Tibial nerve (tissue), 4 donors: Measurements from ENCODE around the gene ECD. TPM values are rescaled to one million over a fixed set of nuclear protein-coding genes. Genes with fewer than 3 reads are reported as not detected.

Experiments
- DNase-seq, 2 donors: peaks; one replicate each; pipeline ENCODE4 v3.0.0-alpha.2; 2019; ENCODE audit warnings: low spot score in 2 of 2
- H3K27ac ChIP-seq, 4 donors: fragments of 200-600 bp; sonication (generic) in 3 of 4; one replicate each; pipeline ENCODE4 v1.5.1; 2017 to 2019; ENCODE audit warnings: mild to moderate bottlenecking in 1 of 4
- H3K27me3 ChIP-seq, 2 donors: fragments of 200-600 bp; sonication (generic) in 1 of 2; one replicate each; pipeline versions ENCODE4 v1.5.1 to v1.6.0; 2017 to 2019
- H3K36me3 ChIP-seq, 3 donors: fragments of 200-600 bp; sonication (generic); one replicate each; pipeline ENCODE4 v1.5.1; 2018 to 2019
- H3K4me1 ChIP-seq, 4 donors: fragments of 200-600 bp; sonication (generic) in 3 of 4; one replicate each; pipeline ENCODE4 v1.5.1; 2017 to 2019
- H3K4me3 ChIP-seq, 4 donors: fragments of 200-600 bp; sonication (generic) in 3 of 4; one replicate each; pipeline ENCODE4 v1.5.1; 2017 to 2019; ENCODE audit warnings: mild to moderate bottlenecking in 1 of 4, moderate library complexity in 1 of 4
- H3K9me3 ChIP-seq, 4 donors: fragments of 200-600 bp; sonication (generic) in 3 of 4; one replicate each; pipeline ENCODE4 v1.5.1; 2017 to 2019
- EP300 ChIP-seq, 2 donors: sonication (generic); formaldehyde crosslinking; IDR thresholded peaks; one replicate each; pipeline ENCODE4 v1.6.1; 2017; ENCODE audit warnings: antibody characterized with exemption in 2 of 2, mild to moderate bottlenecking in 1 of 2
- POLR2A ChIP-seq, 2 donors: fragments of 450-650 bp; IDR thresholded peaks; one replicate each; pipeline ENCODE4 v1.6.1; 2017; ENCODE audit warnings: antibody characterized with exemption in 2 of 2, mild to moderate bottlenecking in 2 of 2, moderate library complexity in 2 of 2
- WGBS, 2 donors: methylation state at CpG; one replicate each; pipeline ENCODE4 v1.1.5; 2018; 5-methylcytosine and 5-hydroxymethylcytosine counted together
- total RNA-seq, 4 donors: library from RNA; depleted of rRNA; stranded (reverse); fragments of >200 nt; gene quantifications; one replicate each; pipeline ENCODE4 v1.1.0, GENCODE V29; 2016
- TF ChIP-seq, protein P1 (sequence below), 5 experiments: fragments of 200-600 bp in 3 of 5; fragments of 450-650 bp in 2 of 5; sonication (generic) in 3 of 5; IDR thresholded peaks; one replicate each; pipeline ENCODE4 v1.5.1; 2016 to 2019; ENCODE audit warnings: antibody characterized with exemption in 5 of 5, mild to moderate bottlenecking in 3 of 5, moderate library complexity in 2 of 5

Gene ECD
- total RNA-seq, 4 donors from 2014 or later, result 28.2 to 40.8 (median 29.7) TPM

DNA sequence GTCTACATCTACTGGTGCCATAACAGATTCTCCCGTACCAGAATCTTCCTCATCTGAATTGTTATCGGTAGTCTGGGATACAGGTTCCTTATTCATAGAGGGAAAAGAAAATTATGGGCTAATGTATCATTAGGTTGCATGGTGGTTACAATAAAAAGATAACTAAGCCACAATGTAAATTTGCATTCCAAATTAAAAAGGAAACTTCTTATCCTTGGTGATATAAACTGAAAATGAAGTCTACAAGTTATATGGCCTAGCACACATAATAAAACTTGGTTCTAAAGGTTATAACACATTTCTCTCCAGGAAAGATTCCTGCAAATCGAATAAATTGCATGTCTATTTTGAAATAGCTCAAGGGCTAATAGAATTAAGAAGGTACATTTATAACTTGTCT, 33.1 kb downstream of the ECD start:
- 90 to 98% methylated on average over 3 of the region's 3 CpGs for WGBS, 2 donors
- no peaks in the 10 kb centered on the region for H3K4me1 ChIP-seq
- TF ChIP-seq POLR2A (IDR thresholded peaks at IDR 0.05) (no peak), EP300 (IDR thresholded peaks at IDR 0.05) (no peak)
- TF ChIP-seq, protein P1, sequence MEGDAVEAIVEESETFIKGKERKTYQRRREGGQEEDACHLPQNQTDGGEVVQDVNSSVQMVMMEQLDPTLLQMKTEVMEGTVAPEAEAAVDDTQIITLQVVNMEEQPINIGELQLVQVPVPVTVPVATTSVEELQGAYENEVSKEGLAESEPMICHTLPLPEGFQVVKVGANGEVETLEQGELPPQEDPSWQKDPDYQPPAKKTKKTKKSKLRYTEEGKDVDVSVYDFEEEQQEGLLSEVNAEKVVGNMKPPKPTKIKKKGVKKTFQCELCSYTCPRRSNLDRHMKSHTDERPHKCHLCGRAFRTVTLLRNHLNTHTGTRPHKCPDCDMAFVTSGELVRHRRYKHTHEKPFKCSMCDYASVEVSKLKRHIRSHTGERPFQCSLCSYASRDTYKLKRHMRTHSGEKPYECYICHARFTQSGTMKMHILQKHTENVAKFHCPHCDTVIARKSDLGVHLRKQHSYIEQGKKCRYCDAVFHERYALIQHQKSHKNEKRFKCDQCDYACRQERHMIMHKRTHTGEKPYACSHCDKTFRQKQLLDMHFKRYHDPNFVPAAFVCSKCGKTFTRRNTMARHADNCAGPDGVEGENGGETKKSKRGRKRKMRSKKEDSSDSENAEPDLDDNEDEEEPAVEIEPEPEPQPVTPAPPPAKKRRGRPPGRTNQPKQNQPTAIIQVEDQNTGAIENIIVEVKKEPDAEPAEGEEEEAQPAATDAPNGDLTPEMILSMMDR (IDR thresholded peaks at IDR 0.05), result no peak
- no peaks in the 10 kb centered on the region for H3K9me3 ChIP-seq
- H3K27ac ChIP-seq, result no peak overlapping the region
- H3K36me3 ChIP-seq, result peaks cover 0 to 99% (median 14%) of the 10 kb centered on the region in 3 donors
- H3K4me3 ChIP-seq, result no peak overlapping the region
- no peak for DNase-seq
- H3K27me3 ChIP-seq, result no peaks in the 10 kb centered on the region

DNA sequence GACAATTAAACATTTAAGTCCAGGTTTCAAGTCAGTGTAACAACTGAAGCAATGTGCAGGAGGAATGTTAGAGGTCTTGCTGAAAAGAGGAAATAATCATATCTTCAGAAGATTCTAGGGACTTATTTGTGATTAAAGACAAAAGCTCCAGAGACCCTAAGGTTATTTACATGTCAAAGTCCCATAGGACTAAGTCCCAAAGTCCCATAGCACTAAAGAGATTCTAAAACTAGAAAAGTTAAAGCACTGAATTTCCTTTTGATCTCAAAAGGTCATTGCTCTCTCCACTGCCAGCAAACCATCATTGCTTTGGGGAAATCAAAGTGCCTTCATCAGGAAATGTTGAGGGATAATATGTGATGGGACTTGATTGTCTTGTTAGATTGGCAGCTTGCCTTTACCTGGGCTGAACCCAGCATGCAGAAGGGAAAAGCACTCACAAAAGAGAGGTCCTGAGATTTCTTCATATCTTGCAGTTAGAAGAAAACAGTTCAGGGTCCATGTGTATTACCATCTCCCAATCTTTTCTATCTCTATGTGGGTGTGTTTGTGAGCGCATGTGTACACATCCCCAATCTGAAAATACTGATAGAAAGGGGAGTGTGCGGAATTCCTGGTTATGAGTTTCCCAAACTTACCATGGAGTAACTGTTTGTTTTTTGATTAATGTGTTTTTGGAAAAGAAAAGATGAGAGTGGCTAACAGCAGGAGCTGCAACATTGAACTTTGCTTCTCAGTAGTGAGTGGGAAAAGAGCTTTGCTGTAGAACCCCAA, 35.7 kb downstream of the ECD start:
- WGBS, 2 donors, result 87 to 94% methylated on average over 2 of the region's 2 CpGs
- Histone ChIP-seq H3K27ac (no peak overlapping the region), H3K4me1 (no peaks in the 10 kb centered on the region), H3K36me3 (peaks cover 0 to 99% (median 0%) of the 10 kb centered on the region in 3 donors), H3K27me3 (no peaks in the 10 kb centered on the region), H3K9me3 (no peaks in the 10 kb centered on the region), H3K4me3 (no peak overlapping the region)
- no peak for DNase-seq
- TF ChIP-seq EP300 (IDR thresholded peaks at IDR 0.05) (no peak), POLR2A (IDR thresholded peaks at IDR 0.05) (no peak)
- TF ChIP-seq, protein P1 (IDR thresholded peaks at IDR 0.05), result no peak

DNA sequence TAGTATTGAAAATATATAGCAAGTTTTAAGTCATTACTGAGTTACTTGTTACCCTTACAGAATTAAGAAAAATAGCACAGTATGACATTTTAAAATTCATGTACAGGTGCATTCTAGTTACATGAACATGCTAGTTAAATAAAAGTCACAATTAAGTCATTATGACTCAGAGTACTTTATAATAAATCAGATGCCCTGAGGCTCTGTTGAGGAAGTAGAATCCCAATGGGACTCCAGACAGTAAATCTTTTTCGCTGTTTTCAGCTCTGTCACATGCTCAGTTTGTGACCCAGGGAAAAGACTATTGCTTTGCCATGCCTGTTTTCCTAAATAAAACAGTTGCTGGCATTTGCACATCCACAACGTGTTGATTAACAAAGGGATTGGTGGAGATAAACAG, 36.5 kb downstream of the ECD start:
- Histone ChIP-seq H3K27me3 (no peaks in the 10 kb centered on the region), H3K4me3 (no peak overlapping the region), H3K4me1 (no peaks in the 10 kb centered on the region), H3K9me3 (no peaks in the 10 kb centered on the region), H3K36me3 (peaks cover 0 to 99% (median 0%) of the 10 kb centered on the region in 3 donors), H3K27ac (no peak overlapping the region)
- TF ChIP-seq EP300 (IDR thresholded peaks at IDR 0.05) (no peak), POLR2A (IDR thresholded peaks at IDR 0.05) (no peak)
- TF ChIP-seq, protein P1 (IDR thresholded peaks at IDR 0.05), result no peak
- WGBS, 2 donors, result 34 to 41% methylated on average over 2 of the region's 2 CpGs
- DNase-seq, result no peak

DNA sequence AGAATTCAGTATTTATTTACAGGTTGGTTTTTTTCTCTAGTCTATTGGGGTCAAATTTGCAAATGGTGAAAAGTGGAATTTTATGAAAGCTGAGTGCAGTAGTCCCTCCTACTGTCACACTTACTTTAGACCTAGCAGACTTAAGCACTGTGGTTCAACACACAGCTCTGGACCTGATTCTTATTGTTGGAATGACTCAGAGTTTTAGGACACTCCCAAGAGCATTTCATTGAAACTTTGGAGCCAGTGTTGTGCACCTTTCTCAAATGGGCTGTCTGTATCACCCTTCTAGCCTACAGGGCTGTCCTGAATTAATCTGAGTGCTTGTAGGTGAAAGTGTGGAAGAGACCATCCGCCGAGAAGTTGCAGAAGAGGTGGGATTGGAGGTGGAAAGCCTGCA, 41.5 kb downstream of the ECD start:
- DNase-seq, result no peak
- H3K36me3 ChIP-seq, result peaks cover 0 to 84% (median 0%) of the 10 kb centered on the region in 3 donors
- H3K4me1 ChIP-seq, result no peaks in the 10 kb centered on the region
- H3K9me3 ChIP-seq, result no peaks in the 10 kb centered on the region
- WGBS, 2 donors, result 93 to 98% methylated on average over 2 of the region's 2 CpGs
- no peaks in the 10 kb centered on the region for H3K27me3 ChIP-seq
- no peak overlapping the region for H3K4me3 ChIP-seq
- no peak for TF ChIP-seq EP300 (IDR thresholded peaks at IDR 0.05)
- TF ChIP-seq, protein P1 (IDR thresholded peaks at IDR 0.05), result no peak
- no peak for TF ChIP-seq POLR2A (IDR thresholded peaks at IDR 0.05)
- no peak overlapping the region for H3K27ac ChIP-seq

DNA sequence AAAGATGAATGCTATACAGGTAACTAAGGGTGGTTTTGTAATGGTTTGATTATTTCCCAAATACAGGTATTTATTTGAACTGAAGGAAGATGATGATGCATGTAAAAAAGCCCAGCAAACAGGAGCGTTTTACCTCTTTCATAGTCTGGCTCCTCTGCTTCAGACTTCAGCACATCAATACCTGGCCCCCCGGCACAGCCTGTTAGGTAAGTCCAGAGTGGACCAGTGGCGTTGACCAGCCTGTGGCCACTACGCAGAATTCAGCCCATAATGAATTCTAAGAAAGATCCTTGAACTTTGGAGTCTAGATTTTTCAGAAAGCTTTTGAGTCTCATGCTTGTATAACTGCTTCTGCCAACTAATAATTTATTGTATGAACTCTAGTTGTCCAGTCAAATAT, 47.9 kb downstream of the ECD start:
- Histone ChIP-seq H3K4me3 (no peak overlapping the region), H3K36me3 (peaks cover 0 to 61% (median 0%) of the 10 kb centered on the region in 3 donors), H3K27ac (no peak overlapping the region), H3K27me3 (no peaks in the 10 kb centered on the region), H3K9me3 (no peaks in the 10 kb centered on the region), H3K4me1 (peaks cover 0 to 10% (median 0%) of the 10 kb centered on the region in 4 donors)
- WGBS, 2 donors, result 93 to 96% methylated on average over 4 of the region's 4 CpGs
- TF ChIP-seq POLR2A (IDR thresholded peaks at IDR 0.05), result no peak
- TF ChIP-seq, protein P1 (IDR thresholded peaks at IDR 0.05), result no peak
- TF ChIP-seq EP300 (IDR thresholded peaks at IDR 0.05), result no peak
- DNase-seq, result no peak
